ENCODE results near the gene GPANK1.

GRCh38 chr6:31645325-31645724 is 19.5 kb downstream of the GPANK1 start:
- TF ChIP-seq CTCF (IDR thresholded peaks at IDR 0.05; ENCODE audit: low read depth, low read length) (no peak), EZH2phosphoT487 (IDR thresholded peaks at IDR 0.05; ENCODE audit: low read depth) (no peak)

Measured in OCI-LY3 (cell line).